ENCODE measurements around the gene NMNAT3.

GRCh38 chr3:139560411-139560810 is 117.4 kb downstream of the NMNAT3 start:
- TF ChIP-seq, protein P1, sequence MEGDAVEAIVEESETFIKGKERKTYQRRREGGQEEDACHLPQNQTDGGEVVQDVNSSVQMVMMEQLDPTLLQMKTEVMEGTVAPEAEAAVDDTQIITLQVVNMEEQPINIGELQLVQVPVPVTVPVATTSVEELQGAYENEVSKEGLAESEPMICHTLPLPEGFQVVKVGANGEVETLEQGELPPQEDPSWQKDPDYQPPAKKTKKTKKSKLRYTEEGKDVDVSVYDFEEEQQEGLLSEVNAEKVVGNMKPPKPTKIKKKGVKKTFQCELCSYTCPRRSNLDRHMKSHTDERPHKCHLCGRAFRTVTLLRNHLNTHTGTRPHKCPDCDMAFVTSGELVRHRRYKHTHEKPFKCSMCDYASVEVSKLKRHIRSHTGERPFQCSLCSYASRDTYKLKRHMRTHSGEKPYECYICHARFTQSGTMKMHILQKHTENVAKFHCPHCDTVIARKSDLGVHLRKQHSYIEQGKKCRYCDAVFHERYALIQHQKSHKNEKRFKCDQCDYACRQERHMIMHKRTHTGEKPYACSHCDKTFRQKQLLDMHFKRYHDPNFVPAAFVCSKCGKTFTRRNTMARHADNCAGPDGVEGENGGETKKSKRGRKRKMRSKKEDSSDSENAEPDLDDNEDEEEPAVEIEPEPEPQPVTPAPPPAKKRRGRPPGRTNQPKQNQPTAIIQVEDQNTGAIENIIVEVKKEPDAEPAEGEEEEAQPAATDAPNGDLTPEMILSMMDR (IDR thresholded peaks at IDR 0.05), result no peak
- TF ChIP-seq EP300 (IDR thresholded peaks at IDR 0.05) (no peak), NR3C1 (IDR thresholded peaks at IDR 0.05) (no peak), GATA3 (IDR thresholded peaks at IDR 0.05; ENCODE audit: borderline replicate concordance) (no peak), TP53 (CRISPR knock-in tag; IDR thresholded peaks at IDR 0.05) (no peak), POLR2A (IDR thresholded peaks at IDR 0.05; ENCODE audit: low read length) (no peak), PHF8 (IDR thresholded peaks at IDR 0.05; ENCODE audit: borderline replicate concordance, low read depth) (no peak), FOSL2 (IDR thresholded peaks at IDR 0.05) (no peak), FOSL2 (CRISPR knock-in tag; IDR thresholded peaks at IDR 0.05) (no peak), HDAC2 (IDR thresholded peaks at IDR 0.05) (no peak), CEBPB (IDR thresholded peaks at IDR 0.05) (no peak), ESRRA (IDR thresholded peaks at IDR 0.05; ENCODE audit: borderline replicate concordance, low read length) (no peak)
- TF ChIP-seq, protein P2, sequence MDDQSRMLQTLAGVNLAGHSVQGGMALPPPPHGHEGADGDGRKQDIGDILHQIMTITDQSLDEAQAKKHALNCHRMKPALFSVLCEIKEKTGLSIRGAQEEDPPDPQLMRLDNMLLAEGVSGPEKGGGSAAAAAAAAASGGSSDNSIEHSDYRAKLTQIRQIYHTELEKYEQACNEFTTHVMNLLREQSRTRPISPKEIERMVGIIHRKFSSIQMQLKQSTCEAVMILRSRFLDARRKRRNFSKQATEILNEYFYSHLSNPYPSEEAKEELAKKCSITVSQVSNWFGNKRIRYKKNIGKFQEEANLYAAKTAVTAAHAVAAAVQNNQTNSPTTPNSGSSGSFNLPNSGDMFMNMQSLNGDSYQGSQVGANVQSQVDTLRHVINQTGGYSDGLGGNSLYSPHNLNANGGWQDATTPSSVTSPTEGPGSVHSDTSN (IDR thresholded peaks at IDR 0.05), result no peak
- TF ChIP-seq, protein P3, sequence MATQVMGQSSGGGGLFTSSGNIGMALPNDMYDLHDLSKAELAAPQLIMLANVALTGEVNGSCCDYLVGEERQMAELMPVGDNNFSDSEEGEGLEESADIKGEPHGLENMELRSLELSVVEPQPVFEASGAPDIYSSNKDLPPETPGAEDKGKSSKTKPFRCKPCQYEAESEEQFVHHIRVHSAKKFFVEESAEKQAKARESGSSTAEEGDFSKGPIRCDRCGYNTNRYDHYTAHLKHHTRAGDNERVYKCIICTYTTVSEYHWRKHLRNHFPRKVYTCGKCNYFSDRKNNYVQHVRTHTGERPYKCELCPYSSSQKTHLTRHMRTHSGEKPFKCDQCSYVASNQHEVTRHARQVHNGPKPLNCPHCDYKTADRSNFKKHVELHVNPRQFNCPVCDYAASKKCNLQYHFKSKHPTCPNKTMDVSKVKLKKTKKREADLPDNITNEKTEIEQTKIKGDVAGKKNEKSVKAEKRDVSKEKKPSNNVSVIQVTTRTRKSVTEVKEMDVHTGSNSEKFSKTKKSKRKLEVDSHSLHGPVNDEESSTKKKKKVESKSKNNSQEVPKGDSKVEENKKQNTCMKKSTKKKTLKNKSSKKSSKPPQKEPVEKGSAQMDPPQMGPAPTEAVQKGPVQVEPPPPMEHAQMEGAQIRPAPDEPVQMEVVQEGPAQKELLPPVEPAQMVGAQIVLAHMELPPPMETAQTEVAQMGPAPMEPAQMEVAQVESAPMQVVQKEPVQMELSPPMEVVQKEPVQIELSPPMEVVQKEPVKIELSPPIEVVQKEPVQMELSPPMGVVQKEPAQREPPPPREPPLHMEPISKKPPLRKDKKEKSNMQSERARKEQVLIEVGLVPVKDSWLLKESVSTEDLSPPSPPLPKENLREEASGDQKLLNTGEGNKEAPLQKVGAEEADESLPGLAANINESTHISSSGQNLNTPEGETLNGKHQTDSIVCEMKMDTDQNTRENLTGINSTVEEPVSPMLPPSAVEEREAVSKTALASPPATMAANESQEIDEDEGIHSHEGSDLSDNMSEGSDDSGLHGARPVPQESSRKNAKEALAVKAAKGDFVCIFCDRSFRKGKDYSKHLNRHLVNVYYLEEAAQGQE (IDR thresholded peaks at IDR 0.05), result no peak
- TF ChIP-seq, protein P4, sequence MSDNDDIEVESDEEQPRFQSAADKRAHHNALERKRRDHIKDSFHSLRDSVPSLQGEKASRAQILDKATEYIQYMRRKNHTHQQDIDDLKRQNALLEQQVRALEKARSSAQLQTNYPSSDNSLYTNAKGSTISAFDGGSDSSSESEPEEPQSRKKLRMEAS (IDR thresholded peaks at IDR 0.05), result no peak

Data from A549 (cell line).